Hindlimb muscle (tissue), 1 donor: Measurements from ENCODE around the gene SP2. TPM values are rescaled to one million over a fixed set of nuclear protein-coding genes. Genes with fewer than 3 reads are reported as not detected.

Experiments
- DNase-seq: peaks from one replicate; pipeline ENCODE4 v3.0.0-alpha.2; 2013
- polyA plus RNA-seq: library from polyadenylated mRNA; unstranded; fragments of 120-200 nt; gene quantifications from one replicate; pipeline ENCODE4 v1.2.1, GENCODE V29; 2013; ENCODE audit not compliant: insufficient read length

The SP2 gene
- polyA plus RNA-seq, 1 donor: 19.0 TPM

GRCh38 chr17:47978324-47978723 lies 82.3 kb downstream of the SP2 start:
- peak; percentile 47 for DNase-seq

Other genes starting within 250 kb of the SP2 start
- 144 TPM for gene KPNB1, start 246.3 kb upstream of the SP2 start, polyA plus RNA-seq
- gene TBKBP1, start 202.1 kb upstream of the SP2 start, polyA plus RNA-seq: 38.6 TPM
- 0.15 TPM for gene TBX21, start 163.0 kb upstream of the SP2 start, polyA plus RNA-seq
- gene OSBPL7, start 74.4 kb upstream of the SP2 start, polyA plus RNA-seq: 16.1 TPM
- gene MRPL10, start 64.7 kb upstream of the SP2 start, polyA plus RNA-seq: 68.7 TPM
- 1.5 TPM for gene LRRC46, start 64.6 kb upstream of the SP2 start, polyA plus RNA-seq
- gene SCRN2, start 55.0 kb upstream of the SP2 start, polyA plus RNA-seq: 26.5 TPM
- gene SP6, start 45.1 kb upstream of the SP2 start, polyA plus RNA-seq: 0.93 TPM
- gene PNPO, start 45.3 kb downstream of the SP2 start, polyA plus RNA-seq: 11.2 TPM
- not detected for gene PRR15L, start 61.6 kb downstream of the SP2 start, polyA plus RNA-seq
- 74.7 TPM for gene CDK5RAP3, start 74.9 kb downstream of the SP2 start, polyA plus RNA-seq
- gene COPZ2, start 141.6 kb downstream of the SP2 start, polyA plus RNA-seq: 39.1 TPM
- 302 TPM for gene NFE2L1, start 152.1 kb downstream of the SP2 start, polyA plus RNA-seq
- 74.7 TPM for gene CBX1, start 205.2 kb downstream of the SP2 start, polyA plus RNA-seq
- 11.8 TPM for gene SNX11, start 211.5 kb downstream of the SP2 start, polyA plus RNA-seq